H1 (cell line): ENCODE data around the gene GCSH. TPM values are rescaled to one million over a fixed set of nuclear protein-coding genes. Genes with fewer than 3 reads are reported as not detected.

Experiments
- CTCF ChIA-PET: fragments of 300-600 bp; sonication (Branson Sonifier 250); formaldehyde crosslinking; loops from one replicate; lab custom pipeline; 2021; ENCODE audit not compliant: partially characterized antibody; lab: Charles Lee
- POLR2A ChIA-PET: fragments of 300-600 bp; sonication (Branson Sonifier 250); formaldehyde crosslinking; loops from one replicate; lab custom pipeline; 2021; ENCODE audit warnings: inconsistent platforms; ENCODE audit not compliant: partially characterized antibody; lab: Charles Lee
- DNase-seq, 2 experiments: peaks; one replicate each; pipeline versions ENCODE4 v3.0.0 to v3.0.0-alpha.2; 2010 to 2022; ENCODE audit warnings: low spot score in 2 of 2, low read depth in 1 of 2, mixed read lengths in 1 of 2
- FAIRE-seq: peaks from 2 replicates; lab custom pipeline; 2011; peaks lifted over from hg19 to GRCh38; lab: Jason Lieb, UNC
- H2AFZ ChIP-seq: 2 replicates; pipeline ENCODE4 v1.8.1; 2012; ENCODE audit warnings: low read length, inconsistent platforms
- H2AK5ac ChIP-seq: 2 replicates; pipeline ENCODE4 v1.6.1; 2013; ENCODE audit warnings: low read depth, low read length
- H2BK120ac ChIP-seq: replicated peaks from 2 replicates; pipeline ENCODE3; 2013; ENCODE audit warnings: low read depth, low read length, inconsistent platforms
- H2BK12ac ChIP-seq: 2 replicates; pipeline ENCODE4 v1.6.1; 2013; ENCODE audit warnings: low read depth, low read length
- H2BK15ac ChIP-seq: 2 replicates; pipeline ENCODE4 v1.6.1; 2013; ENCODE audit warnings: low read length
- H2BK20ac ChIP-seq: 2 replicates; pipeline ENCODE4 v1.6.1; 2013; ENCODE audit warnings: low read length
- H2BK5ac ChIP-seq: 2 replicates; pipeline ENCODE4 v1.6.1; 2013; ENCODE audit warnings: low read depth, low read length
- H3K14ac ChIP-seq: 2 replicates; pipeline ENCODE4 v1.6.1; 2013; ENCODE audit warnings: inconsistent platforms; ENCODE audit not compliant: insufficient read length
- H3K18ac ChIP-seq: 2 replicates; pipeline ENCODE4 v1.6.1; 2013; ENCODE audit warnings: low read length; ENCODE audit errors: extremely low read depth
- H3K23ac ChIP-seq: 2 replicates; pipeline ENCODE4 v1.6.1; 2013; ENCODE audit warnings: inconsistent platforms; ENCODE audit not compliant: insufficient read length
- H3K23me2 ChIP-seq: 2 replicates; pipeline ENCODE4 v1.6.1; 2013; ENCODE audit warnings: low read depth, low read length
- H3K27ac ChIP-seq: 2 replicates; pipeline ENCODE4 v1.6.1; 2011; ENCODE audit warnings: low read depth, low read length, inconsistent platforms
- H3K27me3 ChIP-seq, 4 experiments: replicated peaks in 1 of 4; 1 replicate in 1 of 4; 2 replicates in 3 of 4; pipeline versions ENCODE4 v1.6.1 to v1.8.1; 2011 to 2013; ENCODE audit warnings: low read length in 3 of 4, mild to moderate bottlenecking in 3 of 4, inconsistent platforms in 2 of 4, mixed read lengths in 2 of 4, moderate library complexity in 1 of 4; ENCODE audit not compliant: control insufficient read depth in 3 of 4, insufficient read depth in 3 of 4; ENCODE audit errors: extremely low read depth in 1 of 4
- H3K36me3 ChIP-seq, 4 experiments: 2 replicates each; pipeline versions ENCODE4 v1.6.1 to v1.8.1; 2011 to 2013; ENCODE audit warnings: mild to moderate bottlenecking in 4 of 4, low read length in 3 of 4, moderate library complexity in 2 of 4, control low read depth in 1 of 4, inconsistent platforms in 1 of 4; ENCODE audit not compliant: insufficient read depth in 4 of 4, control insufficient read depth in 2 of 4
- H3K4ac ChIP-seq: replicated peaks from 2 replicates; pipeline ENCODE3; 2013; ENCODE audit warnings: low read length, low read depth, mixed read lengths, inconsistent platforms; ENCODE audit not compliant: insufficient read length
- H3K4me1 ChIP-seq, 4 experiments: replicated peaks in 1 of 4; 1 replicate in 1 of 4; 2 replicates in 3 of 4; pipeline versions ENCODE4 v1.6.1 to v1.8.1; 2011 to 2013; ENCODE audit warnings: low read length in 3 of 4, inconsistent platforms in 2 of 4, mixed read lengths in 1 of 4; ENCODE audit not compliant: insufficient read depth in 4 of 4, control insufficient read depth in 3 of 4
- H3K4me2 ChIP-seq, 2 experiments: 2 replicates each; pipeline versions ENCODE4 v1.6.1 to v1.8.1; 2011 to 2013; ENCODE audit warnings: low read depth in 2 of 2, low read length in 2 of 2, control low read depth in 1 of 2, inconsistent platforms in 1 of 2, mild to moderate bottlenecking in 1 of 2; ENCODE audit not compliant: insufficient read depth in 1 of 2
- H3K4me3 ChIP-seq, 4 experiments: fragments of 200-600, 300-600 bp in 1 of 4; sonication (generic), shearing (Covaris generic), sonication (Bioruptor Twin) in 1 of 4; 2 replicates each; pipeline versions ENCODE4 v1.5.1 to v1.8.1; 2011 to 2016; ENCODE audit warnings: low read length in 4 of 4, low read depth in 3 of 4, control low read depth in 2 of 4, inconsistent platforms in 2 of 4, mild to moderate bottlenecking in 2 of 4, mixed read lengths in 1 of 4, moderate library complexity in 1 of 4; ENCODE audit not compliant: insufficient read depth in 2 of 4; ENCODE audit errors: extremely low read depth in 1 of 4
- H3K56ac ChIP-seq: replicated peaks from 2 replicates; pipeline ENCODE3; 2013; ENCODE audit warnings: low read depth, mild to moderate bottlenecking, mixed read lengths, low read length, inconsistent platforms; ENCODE audit not compliant: insufficient read length
- H3K79me1 ChIP-seq: 2 replicates; pipeline ENCODE4 v1.6.1; 2013; ENCODE audit warnings: low read depth, low read length, control low read depth
- H3K79me2 ChIP-seq, 2 experiments: 2 replicates each; pipeline versions ENCODE4 v1.6.1 to v1.8.1; 2012 to 2013; ENCODE audit warnings: low read length in 2 of 2, mild to moderate bottlenecking in 2 of 2, inconsistent platforms in 1 of 2; ENCODE audit not compliant: insufficient read depth in 2 of 2, control insufficient read depth in 1 of 2
- H3K9ac ChIP-seq, 4 experiments: replicated peaks in 1 of 4; 1 replicate in 1 of 4; 2 replicates in 3 of 4; pipeline versions ENCODE4 v1.6.1 to v1.8.1; 2011 to 2013; ENCODE audit warnings: low read depth in 3 of 4, low read length in 3 of 4, control low read depth in 2 of 4, mild to moderate bottlenecking in 2 of 4, moderate library complexity in 2 of 4, inconsistent platforms in 1 of 4; ENCODE audit errors: extremely low read depth in 1 of 4
- H3K9me3 ChIP-seq, 2 experiments: 2 replicates each; pipeline versions ENCODE4 v1.6.1 to v1.8.1; 2012 to 2013; ENCODE audit warnings: mild to moderate bottlenecking in 2 of 2, moderate library complexity in 2 of 2, control low read depth in 1 of 2, inconsistent platforms in 1 of 2, low read depth in 1 of 2, low read length in 1 of 2, mixed read lengths in 1 of 2; ENCODE audit not compliant: insufficient read depth in 2 of 2
- H4K20me1 ChIP-seq, 2 experiments: replicated peaks in 1 of 2; 2 replicates each; pipeline versions ENCODE3 to v1.8.1; 2011 to 2013; ENCODE audit warnings: inconsistent platforms in 2 of 2, low read length in 2 of 2, mild to moderate bottlenecking in 1 of 2; ENCODE audit not compliant: insufficient read depth in 2 of 2, control insufficient read depth in 1 of 2
- H4K5ac ChIP-seq: 2 replicates; pipeline ENCODE4 v1.6.1; 2013; ENCODE audit warnings: low read length, low read depth, mixed read lengths, inconsistent platforms; ENCODE audit not compliant: insufficient read length
- H4K8ac ChIP-seq: 2 replicates; pipeline ENCODE4 v1.8.0; 2013; ENCODE audit warnings: mild to moderate bottlenecking, moderate library complexity, low read length, inconsistent platforms; ENCODE audit not compliant: insufficient read depth; ENCODE audit errors: extremely low read depth
- H4K91ac ChIP-seq: replicated peaks from 2 replicates; pipeline ENCODE3; 2013; ENCODE audit warnings: low read length, mixed read lengths, inconsistent platforms; ENCODE audit not compliant: insufficient read length
- BCL11A ChIP-seq, 2 experiments: IDR thresholded peaks; one replicate each; pipeline ENCODE4 v1.6.1; 2011; ENCODE audit warnings: low read depth in 2 of 2, low read length in 2 of 2, mild to moderate bottlenecking in 2 of 2
- CEBPB ChIP-seq: IDR thresholded peaks from 2 replicates; pipeline ENCODE4 v1.6.1; 2012; ENCODE audit warnings: low read depth, low read length
- CREB1 ChIP-seq: IDR thresholded peaks from 2 replicates; pipeline ENCODE4 v1.6.1; 2012; ENCODE audit warnings: inconsistent platforms
- JUND ChIP-seq: IDR thresholded peaks from 2 replicates; pipeline ENCODE4 v1.6.1; 2011; ENCODE audit warnings: mild to moderate bottlenecking, improper control_type of control experiment, low read length
- PHF8 ChIP-seq: fragments of 200-600 bp; sonication (generic); conservative IDR thresholded peaks from 2 replicates; pipeline ENCODE4 v1.7.1; 2012; ENCODE audit warnings: low read depth, mild to moderate bottlenecking, inconsistent platforms, low read length, moderate library complexity
- POLR2A ChIP-seq, 2 experiments: IDR thresholded peaks; 1 replicate in 1 of 2; 2 replicates in 1 of 2; pipeline ENCODE4 v1.6.1; 2011; ENCODE audit warnings: low read depth in 2 of 2, low read length in 2 of 2, mild to moderate bottlenecking in 2 of 2; ENCODE audit errors: control extremely low read depth in 1 of 2
- SP1 ChIP-seq: IDR thresholded peaks from 2 replicates; pipeline ENCODE4 v1.6.1; 2011; ENCODE audit warnings: low read depth, low read length
- SRF ChIP-seq: IDR thresholded peaks from 2 replicates; pipeline ENCODE4 v1.6.1; 2011; ENCODE audit warnings: mild to moderate bottlenecking, low read depth, low read length, moderate library complexity
- TEAD4 ChIP-seq: IDR thresholded peaks from 2 replicates; pipeline ENCODE4 v1.6.1; 2012; ENCODE audit warnings: low read depth, low read length, inconsistent platforms, mixed read lengths
- YY1 ChIP-seq: IDR thresholded peaks from 2 replicates; pipeline ENCODE4 v1.6.1; 2011; ENCODE audit warnings: low read depth, mild to moderate bottlenecking, low read length
- ZNF274 ChIP-seq: IDR thresholded peaks from 2 replicates; pipeline ENCODE4 v1.7.0; 2012; ENCODE audit warnings: low read length, borderline replicate concordance; ENCODE audit errors: extremely low read depth
- WGBS, 2 experiments: shearing (Covaris generic) in 1 of 2; methylation state at CpG; one replicate each; pipeline versions ENCODE4 v1.1.6 to v1.1.7; 2013 to 2015; ENCODE audit warnings: low lambda C conversion rate in 2 of 2, mixed read lengths in 2 of 2, inconsistent platforms in 1 of 2, low coverage in 1 of 2, missing lambda C conversion rate in 1 of 2; ENCODE audit not compliant: insufficient replicate concordance in 2 of 2, insufficient coverage in 1 of 2, insufficient read length in 1 of 2; ENCODE audit errors: extremely low coverage in 1 of 2, missing lambda C conversion rate in 1 of 2; 5-methylcytosine and 5-hydroxymethylcytosine counted together
- polyA plus RNA-seq, 7 experiments: library from polyadenylated mRNA; depleted of rRNA in 3 of 7; stranded (reverse) in 5 of 7; unstranded in 2 of 7; fragments of >200 nt in 5 of 7; fragments of 200-250 nt in 2 of 7; gene quantifications; 1 replicate in 5 of 7; 2 replicates in 1 of 7; 4 replicates in 1 of 7; pipeline versions ENCODE4 v1.2.1 to v1.2.3, GENCODE V29; 2011 to 2013; ENCODE audit warnings: missing spikeins in 2 of 7, mixed read lengths in 2 of 7
- total RNA-seq: library from RNA; stranded (reverse); fragmentation: NEBNext Ultra II Directional; extraction: Animal tissue kit (Norgen Biotek cat#: 25700); gene quantifications from 2 replicates; pipeline ENCODE4 v1.2.1, GENCODE V29; 2021

GCSH gene
- total and polyA plus RNA-seq, 2 of the 8 experiments (the other 6 are each of a cell fraction or from before 2014, with no cell fraction given): 28.2 to 108 TPM

- H3K4me1 ChIP-seq: peaks cover 0 to 3% (median 1%) of the 10 kb centered on the region in 4 experiments; a peak in 3 of 7 replicates
- H4K91ac ChIP-seq: no peak overlapping the region
- H2BK5ac ChIP-seq: no peak overlapping the region; the same call in 1 of the 2 replicates
- no peak overlapping the region for H4K8ac ChIP-seq
- H3K4me3 ChIP-seq: no peak overlapping the region
- no peaks in the 10 kb centered on the region for H3K27me3 ChIP-seq
- H4K5ac ChIP-seq: no peak overlapping the region
- FAIRE-seq (no peak), DNase-seq (no peak)
- H2BK15ac ChIP-seq: peak overlapping the region; percentile 72; the same call in 1 of the 2 replicates
- TF ChIP-seq POLR2A (IDR thresholded peaks at IDR 0.05; ENCODE audit: control extremely low read depth in 1 of 2, low read depth in 2 of 2, low read length in 2 of 2) (no peak), PHF8 (no peak), CREB1 (no peak), JUND (no peak), BCL11A (IDR thresholded peaks at IDR 0.05; ENCODE audit: low read depth in 2 of 2, low read length in 2 of 2) (no peak), TEAD4 (no peak), YY1 (no peak), ZNF274 (no peak), SP1 (no peak), SRF (no peak), CEBPB (no peak)
- no peak overlapping the region for H3K9ac ChIP-seq
- no peaks in the 10 kb centered on the region for H3K79me1 ChIP-seq
- no peak overlapping the region for H2BK120ac ChIP-seq
- no peak overlapping the region for H3K4ac ChIP-seq
- 88% methylated on average over 8 of the region's 9 CpGs; no CpG with 5 or more reads in 1 of the 2 experiments for WGBS, 2 experiments
- H2BK20ac ChIP-seq: no peak overlapping the region
- no peak overlapping the region for H3K18ac ChIP-seq
- H3K36me3 ChIP-seq: no peaks in the 10 kb centered on the region
- H3K14ac ChIP-seq: no peak overlapping the region
- H4K20me1 ChIP-seq: no peaks in the 10 kb centered on the region
- peak overlapping the region; percentile 84; the same call in 1 of the 2 replicates for H2BK12ac ChIP-seq
- no peak overlapping the region for H3K27ac ChIP-seq
- H3K9me3 ChIP-seq: no peaks in the 10 kb centered on the region
- H3K79me2 ChIP-seq: no peaks in the 10 kb centered on the region
- CTCF ChIA-PET: interaction anchor here (0.7 to 1.6 kb wide), 3 partner anchors 9 to 16 kb away, joined by 3 to 4 read pairs (median 3); no protein-coding TSS in a partner anchor
- H3K23ac ChIP-seq: no peak overlapping the region
- no peak overlapping the region for H3K56ac ChIP-seq
- 0 out of 2 replicates have a peak overlapping the region, but pooled peaks have one; percentile 10 for H2AK5ac ChIP-seq
- H3K4me2 ChIP-seq: no peak overlapping the region
- no peak overlapping the region for H2AFZ ChIP-seq
- no peaks in the 10 kb centered on the region for H3K23me2 ChIP-seq
- POLR2A ChIA-PET: interaction anchor here (1.5 kb wide), 1 partner anchor 13 kb away, joined by 3 read pairs; no protein-coding TSS in a partner anchor
Observed at GRCh38 chr16:81138831-81139557, 42.8 kb upstream of the GCSH start.
